Gastrocnemius medialis (tissue), 4 donors: ENCODE results near the gene EMX2.

Experiments
- POLR2A ChIP-seq, 2 donors: fragments of 450-650 bp; IDR thresholded peaks; one replicate each; pipeline ENCODE4 v1.6.1; 2017; ENCODE audit warnings: antibody characterized with exemption in 2 of 2, mild to moderate bottlenecking in 2 of 2, moderate library complexity in 2 of 2
- TF ChIP-seq, protein P1 (sequence below), 5 experiments: fragments of 450-650 bp in 3 of 5; fragments of 200-600 bp in 2 of 5; sonication (generic) in 2 of 5; IDR thresholded peaks in 4 of 5; conservative IDR thresholded peaks in 1 of 5; 1 replicate in 4 of 5; 2 replicates in 1 of 5; pipeline ENCODE4 v1.5.1; 2016 to 2019; ENCODE audit warnings: antibody characterized with exemption in 5 of 5, mild to moderate bottlenecking in 3 of 5, moderate library complexity in 3 of 5

DNA sequence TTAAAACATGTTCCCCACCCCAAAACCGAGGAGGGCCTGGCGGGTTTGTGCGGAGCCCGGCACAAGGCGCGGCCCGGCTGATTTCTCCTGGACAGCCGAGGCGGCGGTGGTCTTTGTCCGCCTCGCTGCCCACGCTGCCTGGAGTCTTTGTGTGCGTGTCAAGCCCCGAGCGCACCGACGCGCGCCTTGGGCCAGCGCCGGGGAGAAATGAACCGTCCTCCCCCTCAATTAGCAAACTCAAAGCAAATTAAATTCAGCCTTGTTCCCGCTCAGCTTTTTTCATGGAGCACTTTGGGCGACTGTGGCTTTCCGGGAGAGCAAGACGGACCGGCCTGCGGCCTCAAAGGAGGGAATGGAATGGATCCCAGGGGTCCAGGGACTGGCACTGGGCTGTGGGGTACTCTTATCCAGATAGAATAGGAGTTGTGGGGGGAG is 4.1 kb downstream of the EMX2 start:
- TF ChIP-seq, protein P1, sequence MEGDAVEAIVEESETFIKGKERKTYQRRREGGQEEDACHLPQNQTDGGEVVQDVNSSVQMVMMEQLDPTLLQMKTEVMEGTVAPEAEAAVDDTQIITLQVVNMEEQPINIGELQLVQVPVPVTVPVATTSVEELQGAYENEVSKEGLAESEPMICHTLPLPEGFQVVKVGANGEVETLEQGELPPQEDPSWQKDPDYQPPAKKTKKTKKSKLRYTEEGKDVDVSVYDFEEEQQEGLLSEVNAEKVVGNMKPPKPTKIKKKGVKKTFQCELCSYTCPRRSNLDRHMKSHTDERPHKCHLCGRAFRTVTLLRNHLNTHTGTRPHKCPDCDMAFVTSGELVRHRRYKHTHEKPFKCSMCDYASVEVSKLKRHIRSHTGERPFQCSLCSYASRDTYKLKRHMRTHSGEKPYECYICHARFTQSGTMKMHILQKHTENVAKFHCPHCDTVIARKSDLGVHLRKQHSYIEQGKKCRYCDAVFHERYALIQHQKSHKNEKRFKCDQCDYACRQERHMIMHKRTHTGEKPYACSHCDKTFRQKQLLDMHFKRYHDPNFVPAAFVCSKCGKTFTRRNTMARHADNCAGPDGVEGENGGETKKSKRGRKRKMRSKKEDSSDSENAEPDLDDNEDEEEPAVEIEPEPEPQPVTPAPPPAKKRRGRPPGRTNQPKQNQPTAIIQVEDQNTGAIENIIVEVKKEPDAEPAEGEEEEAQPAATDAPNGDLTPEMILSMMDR (IDR thresholded peaks at IDR 0.05 in 4 of 5, conservative IDR thresholded peaks at IDR 0.05 in 1 of 5) = no peak
- no peak for TF ChIP-seq POLR2A (IDR thresholded peaks at IDR 0.05)
